GM06990 (cell line): ENCODE data around the gene CAVIN1.
A peak's percentile ranks its signal among the peaks of the same experiment; 100 is the strongest.
"Not testable (repeated sequence)": the region's sequence is repeated elsewhere in the genome, so short reads cannot be mapped to it uniquely, and the experiment has no call there.

Experiments used
- DNase-seq: peaks from one replicate; pipeline ENCODE4 v3.0.0-alpha.2; 2011; ENCODE audit not compliant: insufficient read length; ENCODE audit errors: extremely low read depth
- H3K27me3 ChIP-seq: replicated peaks from 2 replicates; pipeline ENCODE4 v1.6.0; 2011; ENCODE audit warnings: low read length; ENCODE audit not compliant: control insufficient read depth, insufficient read depth
- H3K36me3 ChIP-seq: 2 replicates; pipeline ENCODE4 v1.5.1; 2011; ENCODE audit warnings: low read length; ENCODE audit not compliant: control insufficient read depth, insufficient read depth
- H3K4me3 ChIP-seq: replicated peaks from 2 replicates; pipeline ENCODE4 v1.5.1; 2011; ENCODE audit warnings: low read depth, mild to moderate bottlenecking, control low read depth, low read length
- CTCF ChIP-seq: IDR thresholded peaks from 2 replicates; pipeline ENCODE4 v1.5.1; 2011; ENCODE audit warnings: low read length, control low read depth, mild to moderate bottlenecking, inconsistent platforms; ENCODE audit not compliant: insufficient read depth, poor library complexity, severe bottlenecking

Gene CAVIN1

GRCh38 chr17:42394838-42395237 lies 28.2 kb downstream of the CAVIN1 start:
- H3K4me3 ChIP-seq: no peak overlapping the region
- DNase-seq: no peak
- TF ChIP-seq CTCF: no peak
- H3K27me3 ChIP-seq: no peaks in the 10 kb centered on the region
- H3K36me3 ChIP-seq: no peaks in the 10 kb centered on the region

DNA sequence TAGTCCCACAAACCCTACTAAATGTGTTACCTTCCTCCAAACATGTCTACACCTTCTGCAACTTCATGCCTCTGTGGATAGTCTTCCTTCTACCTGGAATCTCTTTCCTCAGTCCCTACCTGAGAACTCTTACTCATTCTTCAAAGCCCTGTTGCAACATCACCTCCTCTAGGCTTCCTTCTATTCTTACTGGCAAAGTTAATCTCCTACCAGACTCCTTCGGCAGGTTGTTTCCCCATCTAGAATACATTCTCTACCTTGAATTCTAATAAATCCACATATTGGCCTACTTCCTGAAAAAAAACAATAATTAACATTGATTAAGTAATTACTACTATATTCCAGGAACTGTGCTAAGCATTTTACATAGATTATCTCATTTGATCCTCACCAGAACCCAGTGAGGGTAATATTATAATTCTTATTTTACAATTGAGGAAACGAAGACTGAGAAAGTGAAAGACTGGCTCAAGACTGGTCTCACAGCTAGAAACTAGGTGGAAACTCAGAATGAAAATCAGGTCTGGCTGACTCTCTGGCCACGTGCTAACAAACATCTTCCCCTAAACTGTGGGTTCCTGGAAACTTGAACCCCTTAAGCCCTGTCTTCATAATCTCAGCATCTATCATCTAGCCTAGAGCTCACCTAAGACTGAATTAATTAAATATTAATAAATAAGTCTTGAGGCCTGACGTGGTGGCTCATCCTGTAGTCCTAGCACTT lies 30.2 kb downstream of the CAVIN1 start:
- DNase-seq: no peak
- no peak for TF ChIP-seq CTCF
- Histone ChIP-seq H3K27me3 (no peaks in the 10 kb centered on the region), H3K4me3 (no peak overlapping the region), H3K36me3 (no peaks in the 10 kb centered on the region)

GRCh38 chr17:42391439-42391838 lies 31.6 kb downstream of the CAVIN1 start:
- not testable (repeated sequence) for DNase-seq, H3K36me3 ChIP-seq, H3K27me3 ChIP-seq, H3K4me3 ChIP-seq

DNA sequence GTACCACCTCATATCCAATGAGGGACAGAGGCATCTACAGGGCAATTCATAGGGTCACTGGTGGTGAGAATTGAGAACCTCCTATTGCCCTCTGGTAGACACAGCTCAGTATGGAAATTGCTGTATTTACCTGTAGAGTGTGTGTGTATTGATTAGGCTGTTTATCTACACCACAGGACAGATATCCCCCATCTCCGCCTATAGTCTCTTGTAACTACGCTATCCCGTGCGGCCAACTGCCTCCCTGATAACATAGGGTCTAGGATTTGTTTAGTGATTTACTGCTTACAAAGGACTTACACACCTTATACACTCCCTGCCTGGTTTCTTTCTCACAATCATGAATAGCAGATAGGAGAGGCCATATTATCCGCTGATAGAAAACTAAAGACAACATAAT lies 33.2 kb downstream of the CAVIN1 start:
- Histone ChIP-seq H3K36me3 (no peaks in the 10 kb centered on the region), H3K4me3 (no peak overlapping the region), H3K27me3 (no peaks in the 10 kb centered on the region)
- no peak for TF ChIP-seq CTCF
- no peak for DNase-seq

GRCh38 chr17:42389135-42389417 lies 34.0 kb downstream of the CAVIN1 start:
- H3K27me3 ChIP-seq: no peaks in the 10 kb centered on the region
- no peaks in the 10 kb centered on the region for H3K36me3 ChIP-seq
- no peak for DNase-seq
- no peak for TF ChIP-seq CTCF
- peak overlapping the region; percentile 71 for H3K4me3 ChIP-seq

- peak within 1 kb of the TSS; percentile 94 for H3K4me3 ChIP-seq
- no peak for TF ChIP-seq CTCF
- no peaks in the 10 kb centered on the region for H3K27me3 ChIP-seq
- H3K36me3 ChIP-seq: no peaks in the 10 kb centered on the region; the same call in 1 of the 2 replicates
- DNase-seq: peak; percentile 99
Observed at GRCh38 chr17:42388381-42389134, 34.5 kb downstream of the CAVIN1 start, which contains the start of gene STAT3. Gene STAT3 (minus strand): TSS chr17:42388442. CDS start chr17:42348516, 39,926 bp downstream.
